ENCODE results near the gene VAMP5. TPM values are rescaled to one million over a fixed set of nuclear protein-coding genes. Genes with fewer than 3 reads are reported as not detected.

The VAMP5 gene
- total RNA-seq, 1 experiment from 2014 or later, result 0.59 TPM

DNA sequence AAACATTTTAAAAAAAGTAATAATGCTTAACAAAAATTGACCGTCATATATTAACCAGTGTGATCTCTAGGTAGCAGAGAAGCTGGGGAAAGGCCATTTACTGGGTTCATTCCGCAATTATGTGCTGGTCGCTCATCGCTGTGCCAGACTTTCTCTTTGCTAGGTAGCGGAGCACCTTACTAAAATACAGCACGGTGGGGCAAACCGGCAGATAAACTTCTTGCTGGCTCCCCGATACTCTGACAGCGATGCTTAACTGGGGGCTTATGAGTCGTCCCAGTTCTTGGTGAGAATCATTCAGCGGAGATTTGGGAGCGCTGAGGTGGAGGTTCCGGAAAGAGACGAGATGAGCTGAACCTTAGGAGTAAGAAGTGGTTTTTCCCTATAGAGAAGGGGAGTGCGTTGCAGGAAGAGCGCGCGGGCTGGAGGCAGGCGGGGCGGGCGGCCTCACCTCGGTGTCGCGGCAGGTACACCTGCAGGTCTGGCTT lies 27.0 kb downstream of the VAMP5 start:
- Histone ChIP-seq H3K14ac (ENCODE audit: insufficient read depth, low read length) (no peak overlapping the region), H4K91ac (ENCODE audit: insufficient read length, low read depth, low read length) (no peak overlapping the region), H3K56ac (ENCODE audit: insufficient read length, low read depth, low read length) (no peak overlapping the region), H3K79me1 (ENCODE audit: insufficient read depth, low read depth, low read length, poor library complexity, severe bottlenecking) (no peaks in the 10 kb centered on the region), H4K20me1 (ENCODE audit: control insufficient read depth, insufficient read depth, insufficient read length) (no peaks in the 10 kb centered on the region), H3K79me2 (ENCODE audit: insufficient read depth, low read length) (peaks cover 3% of the 10 kb centered on the region), H3K18ac (ENCODE audit: insufficient read length, low read depth, low read length) (no peak overlapping the region), H3K4me1 (ENCODE audit: insufficient read depth, low read length) (no peaks in the 10 kb centered on the region), H2BK120ac (ENCODE audit: low read depth, low read length, poor library complexity, severe bottlenecking) (no peak overlapping the region), H3K9me3 (ENCODE audit: control insufficient read depth, low read depth, low read length) (no peaks in the 10 kb centered on the region), H2AFZ (ENCODE audit: low read length) (no peak overlapping the region), H3K27ac (ENCODE audit: insufficient read length, low read depth, low read length) (no peak overlapping the region), H3K27me3 (ENCODE audit: insufficient read depth, low read length) (no peaks in the 10 kb centered on the region), H2BK12ac (ENCODE audit: insufficient read length, low read depth, low read length) (no peak overlapping the region), H3K4ac (ENCODE audit: low read depth, low read length) (no peak overlapping the region), H3K23me2 (ENCODE audit: insufficient read length, low read depth, low read length, poor library complexity, severe bottlenecking) (peaks cover 5% of the 10 kb centered on the region), H3K4me2 (ENCODE audit: insufficient read depth, insufficient read length, low read length) (peak overlapping the region; percentile 93), H3K23ac (ENCODE audit: insufficient read length, low read depth, low read length) (no peak overlapping the region), H2BK5ac (ENCODE audit: insufficient read length, low read length) (no peak overlapping the region), H4K8ac (replicated peaks; ENCODE audit: insufficient read length, low read depth, low read length) (no peak overlapping the region), H4K5ac (ENCODE audit: insufficient read length, low read depth, low read length) (no peak overlapping the region), H3T11ph (ENCODE audit: low read length) (no peak overlapping the region), H2BK15ac (ENCODE audit: low read depth, low read length) (no peak overlapping the region), H2BK20ac (ENCODE audit: low read depth, low read length, poor library complexity, severe bottlenecking) (no peak overlapping the region), H3K9ac (ENCODE audit: extremely low read depth, insufficient read length, low read length) (peak overlapping the region; percentile 77), H2AK5ac (ENCODE audit: insufficient read length, low read length) (no peak overlapping the region)
- Mint-ChIP-seq H3K4me1 (peaks cover 3 to 6% of the 10 kb centered on the region in 2 experiments; a peak in 3 of 4 replicates), H3K27ac (peak overlapping the region; percentile 49 to 90 (median 66); a peak in 6 of 7 replicates), H3K36me3 (ENCODE audit: insufficient read depth in 1 of 3, low read depth in 3 of 3) (peaks cover 15 to 38% (median 26%) of the 10 kb centered on the region in 3 experiments; a peak in 6 of 7 replicates), H3K4me3 (peak overlapping the region; percentile 94 to 99), H3K27me3 (ENCODE audit: low read depth) (no peaks in the 10 kb centered on the region), H3K9me3 (no peaks in the 10 kb centered on the region; a peak in 1 of 5 replicates)
- TF ChIP-seq CTCF (conservative IDR thresholded peaks at IDR 0.05), result no peak
- DNase-seq, result no peak
- no CpG with 5 or more reads among the region's 24 CpGs for WGBS (ENCODE audit: extremely low coverage, insufficient read length, low lambda C conversion rate)

Data from H9 (cell line).